WI38 (cell line): ENCODE measurements around the gene RPH3AL.
"Not testable (repeated sequence)": the region's sequence is repeated elsewhere in the genome, so short reads cannot be mapped to it uniquely, and the experiment has no call there.

Experiments
- H3K4me3 ChIP-seq: 2 replicates; pipeline ENCODE4 v1.5.1; 2011; ENCODE audit warnings: low read depth, mild to moderate bottlenecking, control low read depth, low read length
- TF ChIP-seq, protein P1 (sequence below): IDR thresholded peaks from 2 replicates; pipeline ENCODE4 v1.5.1; 2012; ENCODE audit warnings: low read depth, mild to moderate bottlenecking, control low read depth, low read length

Gene RPH3AL

DNA sequence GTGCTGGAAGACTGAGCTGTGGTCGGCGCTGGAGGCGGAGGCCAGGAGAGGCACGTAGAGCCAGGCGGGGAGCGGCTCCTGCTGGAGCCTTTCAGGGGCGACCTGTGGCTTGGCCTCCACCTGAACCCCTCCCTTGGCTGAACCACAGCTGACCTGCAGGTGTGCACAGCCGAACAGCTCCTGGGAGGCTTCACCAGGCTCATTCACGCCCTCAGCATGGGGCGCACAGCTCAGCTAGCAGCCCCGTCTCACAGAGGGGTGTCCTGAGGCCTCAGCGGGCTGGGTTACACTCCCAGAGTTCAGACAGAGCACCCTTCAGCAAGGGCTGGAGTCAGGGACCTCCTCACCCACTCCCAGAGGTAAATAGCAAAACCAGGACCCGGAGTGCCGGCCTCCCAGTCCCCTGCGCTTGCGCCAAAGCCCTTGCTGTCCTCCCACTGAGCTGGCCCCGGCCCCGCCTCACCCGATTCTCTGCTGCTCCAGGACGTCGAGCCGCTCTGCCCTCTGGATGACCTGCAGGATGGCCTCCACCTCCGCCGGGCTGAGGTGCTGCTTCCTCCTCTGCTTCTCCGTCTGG is 31.7 kb downstream of the RPH3AL start:
- TF ChIP-seq, protein P1, sequence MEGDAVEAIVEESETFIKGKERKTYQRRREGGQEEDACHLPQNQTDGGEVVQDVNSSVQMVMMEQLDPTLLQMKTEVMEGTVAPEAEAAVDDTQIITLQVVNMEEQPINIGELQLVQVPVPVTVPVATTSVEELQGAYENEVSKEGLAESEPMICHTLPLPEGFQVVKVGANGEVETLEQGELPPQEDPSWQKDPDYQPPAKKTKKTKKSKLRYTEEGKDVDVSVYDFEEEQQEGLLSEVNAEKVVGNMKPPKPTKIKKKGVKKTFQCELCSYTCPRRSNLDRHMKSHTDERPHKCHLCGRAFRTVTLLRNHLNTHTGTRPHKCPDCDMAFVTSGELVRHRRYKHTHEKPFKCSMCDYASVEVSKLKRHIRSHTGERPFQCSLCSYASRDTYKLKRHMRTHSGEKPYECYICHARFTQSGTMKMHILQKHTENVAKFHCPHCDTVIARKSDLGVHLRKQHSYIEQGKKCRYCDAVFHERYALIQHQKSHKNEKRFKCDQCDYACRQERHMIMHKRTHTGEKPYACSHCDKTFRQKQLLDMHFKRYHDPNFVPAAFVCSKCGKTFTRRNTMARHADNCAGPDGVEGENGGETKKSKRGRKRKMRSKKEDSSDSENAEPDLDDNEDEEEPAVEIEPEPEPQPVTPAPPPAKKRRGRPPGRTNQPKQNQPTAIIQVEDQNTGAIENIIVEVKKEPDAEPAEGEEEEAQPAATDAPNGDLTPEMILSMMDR = no peak
- no peak overlapping the region for H3K4me3 ChIP-seq

DNA sequence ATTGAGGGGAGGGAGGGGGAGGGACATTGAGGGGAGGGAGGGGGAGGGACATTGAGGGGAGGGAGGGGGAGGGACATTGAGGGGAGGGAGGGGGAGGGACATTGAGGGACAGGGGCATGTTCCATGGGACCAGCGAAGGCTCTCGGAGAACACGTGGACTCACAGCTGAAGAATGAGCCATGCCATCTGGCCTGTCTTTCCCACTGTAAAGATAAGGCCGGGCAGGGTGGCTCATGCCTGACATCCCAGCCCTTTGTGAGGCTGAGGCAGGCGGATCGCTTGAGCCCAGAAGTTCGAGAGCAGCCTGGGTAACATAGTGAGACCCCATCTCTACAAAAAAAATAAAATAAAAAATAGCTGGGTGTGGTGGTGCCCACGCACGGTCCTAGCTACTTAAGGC is 32.5 kb downstream of the RPH3AL start:
- H3K4me3 ChIP-seq = no peak overlapping the region
- TF ChIP-seq, protein P1 = no peak

DNA sequence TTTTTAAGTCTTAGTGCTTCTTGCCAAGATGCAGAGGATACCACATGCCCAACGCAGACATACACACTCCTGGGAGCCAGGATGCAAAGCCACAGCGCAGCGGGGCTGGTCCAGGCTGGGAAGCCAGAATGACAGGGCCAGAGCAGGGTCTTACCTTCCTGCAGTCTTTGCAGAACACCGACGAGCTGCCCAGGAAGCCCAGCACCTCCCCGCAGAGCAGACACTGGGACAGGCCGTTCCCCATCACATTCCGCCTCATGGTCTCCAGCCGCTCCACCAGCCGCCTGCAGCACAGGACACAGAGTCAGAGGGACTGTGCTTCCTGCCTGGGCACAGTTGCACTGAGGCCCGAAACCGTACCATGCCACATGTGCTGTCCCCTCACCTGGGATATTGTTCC is 33.3 kb downstream of the RPH3AL start:
- no peak overlapping the region for H3K4me3 ChIP-seq
- TF ChIP-seq, protein P1 = no peak

DNA sequence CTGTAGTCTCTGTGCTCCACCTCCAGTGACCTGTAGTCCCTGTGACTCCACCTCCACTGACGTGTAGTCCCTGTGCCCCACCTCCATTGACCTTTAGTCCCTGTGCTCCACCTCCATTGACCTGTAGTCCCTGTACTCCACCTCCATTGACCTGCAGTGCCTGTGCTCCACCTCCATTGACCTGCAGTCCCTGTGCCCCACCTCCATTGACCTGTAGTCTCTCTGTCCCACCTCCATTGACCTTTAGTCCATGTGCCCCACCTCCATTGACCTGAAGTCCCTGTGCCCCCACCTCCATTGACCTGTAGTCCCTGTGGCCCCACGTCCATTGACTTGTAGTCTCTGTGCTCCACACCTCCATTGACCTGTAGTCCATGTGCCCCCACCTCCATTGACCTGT is 35.5 kb downstream of the RPH3AL start:
- not testable (repeated sequence) for H3K4me3 ChIP-seq

DNA sequence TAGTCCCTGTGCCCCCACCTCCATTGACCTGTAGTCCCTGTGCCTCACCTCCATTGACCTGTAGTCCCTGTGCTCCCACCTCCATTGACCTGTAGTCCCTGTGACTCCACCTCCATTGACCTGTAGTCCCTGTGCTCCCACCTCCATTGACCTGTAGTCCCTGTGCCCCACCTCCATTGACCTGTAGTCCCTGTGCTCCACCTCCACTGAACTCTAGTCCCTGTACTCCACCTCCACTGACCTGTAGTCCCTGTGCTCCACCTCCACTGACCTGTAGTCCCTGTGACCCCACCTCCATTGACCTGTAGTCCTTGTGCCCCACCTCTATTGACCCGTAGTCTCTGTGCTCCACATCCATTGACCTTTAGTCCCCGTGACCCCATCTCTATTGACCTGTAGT is 37.2 kb downstream of the RPH3AL start:
- H3K4me3 ChIP-seq = not testable (repeated sequence)

DNA sequence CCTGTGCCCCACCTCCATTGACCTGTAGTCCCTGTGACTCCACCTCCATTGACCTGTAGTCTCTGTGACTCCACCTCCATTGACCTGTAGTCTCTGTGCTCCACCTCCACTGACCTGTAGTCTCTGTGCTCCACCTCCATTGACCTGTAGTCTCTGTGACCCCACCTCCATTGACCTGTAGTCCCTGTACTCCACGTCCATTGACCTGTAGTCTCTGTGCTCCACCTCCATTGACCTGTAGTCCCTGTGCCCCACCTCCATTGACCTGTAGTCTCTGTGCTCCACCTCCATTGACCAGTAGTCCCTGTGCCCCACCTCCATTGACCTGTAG is 38.0 kb downstream of the RPH3AL start:
- not testable (repeated sequence) for H3K4me3 ChIP-seq

DNA sequence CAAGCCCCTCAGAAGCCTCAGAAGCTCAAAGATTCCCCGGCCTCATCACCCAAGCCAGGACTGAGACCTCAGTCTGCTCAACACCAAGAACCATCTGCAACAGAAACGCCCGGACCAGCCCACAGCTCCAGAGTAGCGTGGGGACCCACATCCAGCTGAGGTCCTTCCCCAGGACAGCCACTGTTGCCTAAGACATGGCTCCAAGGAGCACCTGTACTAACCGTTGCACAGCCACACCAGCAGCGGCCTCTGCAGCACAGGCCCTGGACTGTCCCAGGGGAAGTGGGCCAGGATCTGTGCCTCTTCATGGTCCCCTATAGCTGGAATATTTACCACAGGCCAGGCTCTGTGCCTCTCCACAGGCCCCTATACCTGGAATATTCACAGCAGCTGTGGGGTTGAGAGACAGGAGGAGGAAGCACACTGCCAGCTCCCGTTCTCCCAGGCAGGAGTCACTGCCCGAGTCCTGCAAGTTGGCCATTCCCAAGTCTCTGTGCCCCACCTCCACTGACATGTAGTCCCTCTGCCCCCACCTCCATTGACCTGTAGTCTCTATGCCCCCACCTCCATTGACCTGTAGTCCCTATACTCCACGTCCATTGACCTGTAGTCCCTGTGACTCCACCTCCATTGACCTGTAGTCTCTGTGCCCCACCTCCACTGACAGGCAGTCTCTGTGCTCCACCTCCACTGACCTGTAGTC is 38.5 kb downstream of the RPH3AL start:
- TF ChIP-seq, protein P1 = no peak
- no peak overlapping the region for H3K4me3 ChIP-seq

DNA sequence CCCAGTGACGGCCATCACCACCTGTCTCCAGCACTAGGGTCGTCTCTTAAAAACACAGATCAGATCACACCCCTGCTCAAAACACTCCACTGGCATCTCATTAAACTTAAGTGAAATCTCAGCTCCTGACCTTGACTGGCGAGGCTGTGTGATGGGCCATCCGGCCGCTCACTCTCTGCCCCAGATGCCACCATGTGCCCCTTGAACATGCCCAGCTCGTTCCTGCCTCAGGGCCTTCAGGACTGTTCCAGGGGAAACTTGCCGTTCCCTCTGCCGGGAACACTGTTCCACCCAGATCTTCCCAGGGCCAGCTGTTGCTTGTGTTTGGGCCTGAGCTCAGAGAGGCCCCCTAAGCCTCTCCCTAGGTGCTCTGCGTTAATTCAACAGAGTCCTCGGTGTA is 39.4 kb downstream of the RPH3AL start:
- TF ChIP-seq, protein P1 = no peak
- H3K4me3 ChIP-seq = no peak overlapping the region

DNA sequence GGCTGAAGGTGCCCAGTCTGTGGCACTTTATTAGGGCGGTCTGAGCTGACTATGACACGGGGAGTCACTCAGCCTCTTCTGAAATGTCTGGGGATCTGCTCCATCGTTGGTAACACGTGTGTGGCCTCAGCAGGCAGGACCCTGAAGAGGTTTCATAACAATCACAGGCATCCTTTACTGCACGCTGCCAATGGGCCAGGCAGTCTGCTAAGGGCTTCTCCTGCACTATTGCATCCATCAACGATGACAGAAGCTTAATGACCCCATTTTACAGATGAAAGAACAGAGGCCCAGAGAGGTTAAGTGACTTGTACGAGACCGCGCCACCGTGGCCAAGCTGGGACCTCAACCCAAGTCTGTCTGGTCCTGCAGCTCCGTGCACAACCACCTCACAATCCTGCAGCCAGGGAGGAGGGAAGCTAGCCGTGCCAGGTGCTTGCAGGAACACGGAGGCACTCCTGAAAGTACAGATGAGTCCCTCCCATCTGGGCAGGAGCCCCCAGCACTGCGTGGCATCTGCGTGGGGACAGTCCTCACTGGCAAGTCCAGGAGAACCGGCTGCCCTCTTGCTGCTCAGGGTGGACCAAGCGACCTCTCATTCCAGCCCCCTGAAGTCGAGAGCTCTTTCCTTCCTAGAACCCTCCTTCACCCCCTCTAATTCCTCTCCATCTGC is 40.0 kb downstream of the RPH3AL start:
- H3K4me3 ChIP-seq = no peak overlapping the region
- TF ChIP-seq, protein P1 = no peak
